Measurements from ENCODE around the gene GH2.
"Not testable (repeated sequence)": the region's sequence is repeated elsewhere in the genome, so short reads cannot be mapped to it uniquely, and the experiment has no call there.

Gene GH2

DNA sequence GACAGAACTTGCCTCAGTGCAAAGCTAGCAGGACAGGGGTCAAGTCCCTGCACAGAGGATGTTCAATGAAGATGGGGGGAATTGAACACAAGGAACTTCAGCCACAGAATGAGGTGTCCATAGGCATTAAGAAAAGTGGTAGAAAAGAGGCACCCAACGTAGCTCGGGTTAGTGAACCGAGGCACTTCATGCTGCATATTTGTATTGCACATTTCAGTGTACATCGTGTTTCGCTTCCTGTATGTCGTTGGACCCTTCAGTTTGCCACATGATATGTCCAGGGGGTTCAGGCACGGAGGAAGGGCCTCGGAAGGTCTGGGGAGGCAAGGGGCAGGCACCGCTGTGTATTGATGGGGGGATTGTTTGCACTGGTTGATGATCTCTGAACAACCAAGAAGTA lies 3.3 kb downstream of the GH2 start:
- not testable (repeated sequence) for FAIRE-seq; DNase-seq (ENCODE audit: insufficient read length, low spot score)

DNA sequence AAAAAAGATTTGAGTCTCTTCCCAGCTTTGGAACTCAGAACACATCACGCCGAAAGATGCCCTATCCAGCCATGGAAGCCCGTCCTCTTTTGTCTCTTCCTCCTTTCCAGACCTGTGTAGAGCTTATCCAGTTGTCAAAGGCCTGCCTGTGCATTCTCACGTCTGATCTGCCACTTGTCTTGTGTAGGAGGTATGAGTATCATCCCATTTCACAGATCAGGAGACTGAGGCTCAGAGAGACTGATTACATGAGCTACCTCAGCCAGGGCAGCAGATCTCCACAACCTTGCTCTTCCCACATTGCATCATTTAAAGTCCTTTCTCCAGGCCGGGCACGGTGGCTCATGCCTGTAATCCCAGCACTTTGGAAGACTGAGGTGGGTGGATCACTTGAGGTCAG lies 7.1 kb downstream of the GH2 start:
- not testable (repeated sequence) for DNase-seq (ENCODE audit: insufficient read length, low spot score); FAIRE-seq

DNA sequence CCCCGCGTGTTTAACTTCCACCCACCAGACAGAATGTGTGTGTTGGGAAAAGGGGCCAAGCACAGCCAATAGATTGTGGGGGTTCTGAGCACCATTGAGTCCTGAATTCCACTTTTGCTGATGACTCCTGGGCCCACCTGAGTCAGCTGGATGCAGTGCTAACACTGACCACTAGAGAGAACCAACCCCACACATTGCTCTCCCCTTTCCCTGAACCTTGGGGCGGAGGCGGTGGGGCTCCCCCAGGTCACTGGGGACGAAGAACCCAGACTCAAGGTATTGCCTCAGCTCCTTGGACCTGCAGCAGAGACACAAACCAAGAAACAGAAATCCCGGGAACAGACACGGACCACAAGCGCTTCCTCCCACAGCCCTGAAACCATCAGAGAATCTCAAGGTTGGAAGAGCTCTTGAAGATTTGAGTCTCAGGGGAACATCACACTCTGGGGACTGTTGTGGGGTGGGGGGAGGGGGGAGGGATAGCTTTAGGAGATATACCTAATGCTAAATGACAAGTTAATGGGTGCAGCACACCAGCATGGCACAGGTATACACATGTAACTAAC lies 7.6 kb downstream of the GH2 start:
- DNase-seq (ENCODE audit: insufficient read length, low spot score); FAIRE-seq: not testable (repeated sequence)

DNA sequence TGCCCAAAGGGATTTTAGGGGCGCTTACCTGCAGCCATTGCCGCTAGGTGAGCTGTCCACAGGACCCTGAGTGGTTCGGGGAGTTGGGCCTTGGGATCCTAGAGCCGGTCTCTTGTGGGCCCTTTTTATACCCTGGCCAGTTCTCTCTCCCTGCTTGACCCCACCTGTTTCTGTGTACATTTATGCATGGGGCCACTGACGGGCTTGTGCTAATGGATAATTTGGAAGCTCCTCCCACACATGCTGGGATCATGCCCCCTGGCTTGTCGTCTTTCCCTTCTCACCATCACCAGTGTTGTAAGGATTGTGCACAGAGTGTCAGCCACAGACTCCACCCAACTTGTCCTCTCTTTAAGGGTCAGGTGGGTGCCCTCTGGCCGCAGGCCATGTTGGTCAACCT lies 8.2 kb downstream of the GH2 start, which contains the start of gene CSH2:
Gene CSH2 (minus strand): TSS at position 101 of the 400 bp plus-strand sequence. CDS start 63 bp downstream, at position 38.
- DNase-seq (ENCODE audit: insufficient read length, low spot score); FAIRE-seq: not testable (repeated sequence)

DNA sequence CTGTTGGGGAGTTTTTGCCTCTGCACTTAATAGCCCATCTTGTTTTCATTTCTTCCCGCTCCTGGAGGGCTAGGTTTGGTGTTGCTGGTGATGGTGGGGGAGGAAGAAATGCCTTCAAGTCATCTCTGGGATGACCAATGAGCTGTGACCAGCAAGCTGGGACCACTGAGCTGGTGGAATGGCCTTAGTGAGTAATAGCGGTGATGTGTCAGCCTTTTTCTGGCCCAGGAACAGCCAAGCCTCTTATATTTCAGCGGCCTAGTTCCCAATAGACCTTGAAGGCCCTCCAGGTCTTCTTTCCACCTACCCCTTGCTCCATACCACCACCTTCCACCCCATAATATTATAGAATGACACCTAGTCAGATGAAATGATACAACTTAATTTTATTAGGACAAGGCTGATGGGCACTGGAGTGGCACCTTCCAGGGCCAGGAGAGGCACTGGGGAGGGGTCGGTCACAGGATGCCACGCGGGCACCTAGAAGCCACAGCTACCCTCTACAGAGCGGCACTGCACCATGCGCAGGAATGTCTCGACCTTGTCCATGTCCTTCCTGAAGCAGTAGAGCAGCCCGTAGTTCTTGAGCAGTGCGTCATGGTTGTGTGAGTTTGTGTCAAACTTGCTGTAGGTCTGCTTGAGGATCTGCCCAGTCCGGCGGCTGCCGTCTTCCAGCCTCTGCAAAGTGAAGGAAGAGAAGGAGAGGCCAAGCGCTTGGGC lies 9.9 kb downstream of the GH2 start:
- DNase-seq (ENCODE audit: insufficient read length, low spot score); FAIRE-seq: not testable (repeated sequence)

DNA sequence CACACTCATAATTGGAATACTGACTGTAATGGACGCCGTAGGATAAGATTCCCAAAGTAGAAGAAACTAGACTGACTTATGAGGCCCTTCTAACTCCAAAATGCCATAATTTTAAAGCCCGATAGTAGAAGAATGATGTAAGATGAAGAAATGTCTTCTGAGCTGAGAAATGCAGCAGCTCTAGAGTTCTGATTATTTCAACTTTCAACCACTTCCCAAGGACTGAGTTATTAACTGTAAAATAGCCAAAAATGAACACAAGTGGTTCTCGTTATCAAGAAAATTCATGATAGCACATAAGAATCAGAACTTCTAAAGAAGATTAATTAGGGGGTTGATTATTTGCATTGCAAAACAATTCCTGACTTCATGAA lies 11.5 kb downstream of the GH2 start:
- FAIRE-seq; DNase-seq (ENCODE audit: insufficient read length, low spot score): not testable (repeated sequence)

DNA sequence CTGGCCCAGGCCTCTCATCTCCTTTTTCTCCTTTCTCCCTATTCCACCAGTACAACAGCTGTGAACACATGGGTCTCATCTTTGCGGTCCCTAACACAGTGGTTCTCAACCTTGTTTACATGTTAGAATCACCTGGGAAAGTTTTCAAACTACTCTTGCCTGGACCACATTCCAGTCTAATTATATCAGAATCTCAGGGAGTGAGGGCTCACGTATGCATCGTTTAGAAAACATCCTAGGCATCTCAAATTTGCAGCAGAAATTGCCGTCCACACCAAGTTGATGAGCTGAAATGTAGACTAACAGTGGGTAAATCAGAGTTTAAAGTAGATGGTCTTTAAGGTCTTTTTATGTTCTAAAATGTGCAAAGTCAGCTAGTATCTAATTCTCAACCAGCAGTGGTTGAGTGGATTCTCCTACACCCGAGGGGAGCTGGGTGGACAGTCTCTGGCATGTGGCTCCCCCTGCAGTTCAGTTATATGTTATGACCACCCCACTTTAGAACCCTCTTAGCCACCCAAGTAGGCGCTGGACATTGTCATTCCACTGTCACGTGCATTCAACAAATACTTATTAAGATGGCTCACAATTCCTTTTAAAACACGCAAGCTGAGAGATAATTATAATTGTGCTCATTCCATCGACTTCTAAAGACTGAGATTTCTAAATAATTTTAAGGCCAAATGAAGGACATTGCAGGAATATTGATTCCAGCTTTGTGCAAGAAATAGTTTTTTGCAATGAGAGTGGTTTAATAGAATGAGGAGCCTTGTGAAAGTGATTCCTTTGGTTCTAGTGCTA lies 12.1 kb downstream of the GH2 start:
- DNase-seq (ENCODE audit: insufficient read length, low spot score); FAIRE-seq: not testable (repeated sequence)

DNA sequence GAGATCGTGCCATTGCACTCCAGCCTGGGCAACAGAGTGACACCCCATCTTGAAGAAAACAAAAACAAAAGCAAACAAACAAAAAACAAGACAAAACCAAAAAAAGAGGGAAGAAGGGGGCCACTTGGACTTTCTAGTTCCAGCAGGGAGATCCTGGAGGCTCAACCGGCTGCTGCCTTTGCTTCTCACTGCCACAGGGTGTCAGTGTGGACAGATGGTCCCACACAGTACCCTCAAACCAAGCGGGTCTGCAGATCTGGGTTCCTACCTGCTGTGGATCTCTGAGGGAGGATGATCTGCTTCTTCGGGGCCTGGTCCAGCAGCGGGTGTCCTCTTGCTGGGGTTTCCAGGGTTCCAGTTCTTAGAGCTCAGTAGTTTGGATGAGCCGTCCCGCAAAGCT lies 15.1 kb downstream of the GH2 start:
- FAIRE-seq; DNase-seq (ENCODE audit: insufficient read length, low spot score): not testable (repeated sequence)

DNA sequence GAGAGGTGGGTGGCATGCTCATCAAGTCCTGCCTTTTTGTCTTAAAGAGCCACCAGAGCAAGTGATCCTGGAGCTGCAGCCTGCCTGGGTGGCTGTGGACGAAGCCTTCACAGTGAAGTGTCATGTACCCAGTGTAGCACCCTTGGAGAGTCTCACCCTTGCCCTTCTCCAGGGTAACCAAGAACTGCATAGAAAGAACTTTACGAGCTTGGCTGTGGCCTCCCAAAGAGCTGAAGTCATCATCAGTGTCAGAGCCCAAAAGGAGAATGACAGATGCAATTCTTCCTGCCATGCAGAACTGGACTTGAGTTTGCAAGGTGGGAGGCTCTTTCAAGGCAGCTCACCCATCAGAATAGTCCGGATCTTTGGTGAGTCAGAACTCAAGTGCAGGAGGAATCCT lies 22.5 kb downstream of the GH2 start:
- FAIRE-seq (no peak), DNase-seq (ENCODE audit: insufficient read length, low spot score) (no peak)

DNA sequence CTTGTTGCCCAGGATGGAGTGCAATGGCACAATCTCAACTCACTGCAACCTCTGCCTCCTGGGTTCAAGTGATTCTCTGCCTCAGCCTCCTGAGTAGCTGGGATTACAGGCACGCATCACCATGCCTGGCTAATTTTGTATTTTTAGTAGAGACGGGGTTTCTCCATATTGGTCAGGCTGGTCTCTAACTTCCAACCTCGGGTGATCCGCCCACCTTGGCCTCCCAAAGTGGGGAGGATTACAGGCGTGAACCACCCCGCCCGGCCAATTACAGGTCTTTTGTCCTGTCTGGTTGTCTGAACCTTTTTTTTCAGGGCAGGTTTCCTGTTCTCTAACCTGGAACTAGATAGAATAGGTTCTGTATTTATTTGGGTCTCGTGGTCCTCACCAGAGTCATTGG lies 25.3 kb downstream of the GH2 start:
- FAIRE-seq, result not testable (repeated sequence)

DNA sequence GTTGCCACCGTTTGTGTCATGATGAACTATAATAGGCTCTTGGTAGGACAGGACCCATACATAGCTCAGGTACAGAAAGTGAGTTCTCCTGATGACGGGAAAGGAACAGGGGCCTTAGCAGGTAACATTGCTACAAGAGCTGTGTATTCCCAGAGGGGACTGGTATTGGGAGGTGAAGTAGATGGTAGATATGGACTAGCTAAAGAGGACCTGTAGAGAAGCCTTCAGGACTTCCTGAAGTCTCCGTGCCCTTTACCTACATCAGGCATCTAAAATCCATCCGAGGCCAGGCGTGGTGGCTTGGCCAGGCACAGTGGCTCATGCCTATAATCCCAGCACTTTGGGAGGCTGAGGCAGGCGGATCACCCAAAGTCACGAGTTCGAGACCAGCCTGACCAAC lies 26.6 kb downstream of the GH2 start:
- FAIRE-seq, result no peak

More for the DNA sequence above, 25.3 kb downstream of the GH2 start:
- DNase-seq (ENCODE audit: insufficient read length, low spot score), result not testable (repeated sequence)

DNA sequence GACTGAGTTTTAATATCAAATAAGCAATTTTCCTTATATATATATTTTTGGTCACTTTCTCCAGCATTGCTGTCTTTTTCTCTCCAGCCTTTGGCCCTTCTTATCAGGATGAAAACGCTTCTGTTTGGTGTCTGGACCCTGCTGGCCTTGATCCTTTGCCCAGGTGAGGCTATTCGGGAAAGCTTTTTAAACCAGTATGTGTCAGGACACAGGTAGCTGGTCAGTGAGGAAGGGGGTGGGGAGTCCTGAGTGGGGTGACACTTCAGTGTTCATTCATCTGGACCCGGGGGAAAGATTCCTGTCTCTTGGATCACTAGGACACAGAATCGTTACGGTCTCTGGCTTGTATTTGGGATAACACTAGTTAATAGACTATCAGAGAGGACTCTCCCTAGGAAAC lies 27.0 kb downstream of the GH2 start:
- DNase-seq (ENCODE audit: insufficient read length, low spot score) (no peak), FAIRE-seq (no peak)

More for the DNA sequence above, 26.6 kb downstream of the GH2 start:
- DNase-seq (ENCODE audit: insufficient read length, low spot score), result no peak

DNA sequence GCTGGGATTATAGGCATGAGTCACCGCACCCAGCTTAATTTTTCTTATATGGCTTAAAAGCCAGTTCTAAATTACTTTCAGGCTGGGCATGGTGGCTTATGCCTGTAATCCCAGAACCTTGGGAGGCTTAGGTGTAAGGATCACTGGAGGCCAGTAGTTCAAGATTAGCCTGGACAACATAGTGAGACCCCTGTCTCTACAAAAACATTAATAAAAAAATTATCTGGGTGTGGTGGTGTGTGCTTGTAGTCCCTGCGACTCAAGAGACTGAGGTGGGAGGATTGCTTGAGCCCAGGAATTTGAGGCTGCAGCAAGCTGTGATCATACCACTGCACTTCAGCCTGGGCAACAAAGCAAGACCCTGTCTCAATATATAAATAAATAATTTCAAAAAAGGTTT lies 28.5 kb downstream of the GH2 start:
- FAIRE-seq, result no peak
- DNase-seq (ENCODE audit: insufficient read length, low spot score), result no peak

DNA sequence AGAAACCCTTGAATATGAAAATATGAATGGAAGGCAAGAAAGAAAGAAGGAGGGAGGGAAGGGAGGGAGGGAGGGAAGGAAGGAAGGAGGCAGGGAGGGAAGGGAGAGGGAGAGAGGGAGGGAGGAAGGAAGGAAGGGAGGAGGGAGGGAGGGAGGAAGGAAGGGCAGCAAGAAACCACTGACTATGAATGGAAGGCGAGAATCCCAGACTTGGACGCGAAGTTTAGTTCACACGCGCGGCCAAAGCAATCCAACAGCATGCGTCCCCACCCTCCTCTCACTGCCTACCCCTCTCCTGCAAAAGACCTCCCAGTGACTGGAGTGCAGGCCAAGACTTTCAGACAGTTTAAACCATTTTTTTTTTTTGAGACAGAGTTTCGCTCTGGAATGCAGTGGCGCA lies 31.3 kb downstream of the GH2 start:
- DNase-seq (ENCODE audit: insufficient read length, low spot score) (no peak), FAIRE-seq (no peak)

DNA sequence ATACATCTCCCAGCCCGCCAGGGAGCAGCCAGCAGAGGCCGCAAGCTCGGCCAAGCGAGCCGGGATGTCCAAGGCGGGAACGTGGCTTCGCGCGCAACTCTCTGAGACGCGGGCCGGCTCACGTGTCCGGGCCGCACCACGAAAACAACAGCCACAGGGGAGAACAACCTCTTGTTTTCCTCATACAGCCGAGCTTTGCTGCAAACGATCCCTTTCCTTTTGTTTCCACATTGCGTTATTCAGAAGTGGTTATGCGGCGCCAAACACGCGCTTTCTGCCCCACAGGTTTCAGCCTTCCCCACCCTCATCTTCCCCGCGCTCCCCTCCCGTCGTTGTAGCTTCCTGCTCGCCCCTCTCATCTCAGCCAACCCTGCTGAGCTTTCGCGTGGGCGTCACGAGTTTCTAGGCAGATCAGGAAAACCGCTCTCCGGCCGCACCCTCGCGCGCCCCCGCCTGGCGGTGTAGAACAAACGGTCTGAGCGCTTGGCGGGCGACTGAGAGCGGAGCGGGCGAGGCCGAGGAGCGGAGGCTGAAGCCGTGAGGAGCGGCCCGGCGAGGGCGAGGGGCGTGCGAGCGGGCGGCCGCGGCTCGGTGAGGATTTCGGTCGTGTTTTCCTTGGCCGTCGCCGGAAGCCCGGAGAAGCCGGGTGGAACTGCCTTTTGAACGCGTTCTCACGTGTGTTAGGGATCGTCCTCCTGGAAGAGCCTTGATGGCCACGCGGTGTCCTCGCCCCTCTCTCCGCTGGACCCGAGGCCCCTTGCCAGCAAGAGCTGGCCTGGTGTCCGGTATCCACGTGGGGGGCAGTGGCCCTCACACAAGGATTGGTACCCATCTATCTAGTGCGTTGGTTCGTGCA lies 32.7 kb downstream of the GH2 start:
- FAIRE-seq (no peak), DNase-seq (ENCODE audit: insufficient read length, low spot score) (peak; percentile 93)

DNA sequence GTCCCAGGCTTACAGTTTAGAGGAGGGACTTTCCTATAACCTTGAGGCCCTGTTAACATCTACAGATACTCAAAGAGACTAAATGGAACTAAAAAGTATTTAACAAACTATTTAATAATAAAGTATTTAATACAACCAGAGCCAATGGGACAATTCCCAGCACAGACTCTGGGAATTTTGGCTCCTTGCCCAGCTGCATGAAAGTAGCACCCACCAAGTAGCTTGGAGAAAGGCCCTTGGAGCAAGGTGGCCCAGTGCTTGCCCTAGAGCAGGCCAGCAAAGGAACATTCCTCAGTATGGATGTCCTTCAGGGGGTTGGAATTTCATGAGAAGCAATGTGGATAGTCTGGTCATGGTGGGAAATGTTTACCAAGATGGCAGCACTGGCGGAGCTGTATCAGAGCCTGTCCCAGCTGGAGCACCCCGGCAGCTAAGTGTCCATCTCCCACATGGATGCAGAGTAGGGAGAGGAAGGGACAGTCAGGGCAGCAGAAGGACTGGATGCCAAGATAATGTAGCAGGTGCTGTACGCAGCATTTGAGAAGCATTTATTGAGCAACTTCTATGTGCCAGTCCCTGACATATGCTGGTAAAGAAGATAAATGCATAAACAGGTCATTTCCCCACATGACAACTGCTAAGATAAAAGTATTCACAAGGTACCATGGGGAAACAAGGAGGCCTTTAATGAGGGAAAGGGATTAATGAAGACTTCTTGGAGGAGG lies 34.1 kb downstream of the GH2 start:
- FAIRE-seq, result no peak
- DNase-seq (ENCODE audit: insufficient read length, low spot score), result no peak

DNA sequence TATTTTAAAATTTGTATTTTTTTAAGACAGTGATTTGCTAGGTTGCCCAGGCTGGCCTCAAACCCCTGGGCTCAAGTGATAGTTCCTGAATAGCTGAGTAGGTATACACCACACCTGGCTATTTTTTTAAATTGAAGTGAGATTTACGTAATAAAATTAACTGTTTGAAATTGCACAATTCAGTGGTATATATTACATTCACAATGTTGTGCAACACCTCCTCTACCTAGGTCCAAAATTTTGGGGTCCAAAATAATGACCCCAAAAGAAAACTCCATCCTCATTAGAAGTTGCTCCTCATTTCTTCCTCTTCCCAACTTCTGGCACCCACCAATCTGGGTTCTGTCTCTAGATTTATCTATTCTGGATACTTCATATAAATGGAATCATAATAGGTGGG lies 36.2 kb downstream of the GH2 start:
- FAIRE-seq (no peak), DNase-seq (ENCODE audit: insufficient read length, low spot score) (no peak)

DNA sequence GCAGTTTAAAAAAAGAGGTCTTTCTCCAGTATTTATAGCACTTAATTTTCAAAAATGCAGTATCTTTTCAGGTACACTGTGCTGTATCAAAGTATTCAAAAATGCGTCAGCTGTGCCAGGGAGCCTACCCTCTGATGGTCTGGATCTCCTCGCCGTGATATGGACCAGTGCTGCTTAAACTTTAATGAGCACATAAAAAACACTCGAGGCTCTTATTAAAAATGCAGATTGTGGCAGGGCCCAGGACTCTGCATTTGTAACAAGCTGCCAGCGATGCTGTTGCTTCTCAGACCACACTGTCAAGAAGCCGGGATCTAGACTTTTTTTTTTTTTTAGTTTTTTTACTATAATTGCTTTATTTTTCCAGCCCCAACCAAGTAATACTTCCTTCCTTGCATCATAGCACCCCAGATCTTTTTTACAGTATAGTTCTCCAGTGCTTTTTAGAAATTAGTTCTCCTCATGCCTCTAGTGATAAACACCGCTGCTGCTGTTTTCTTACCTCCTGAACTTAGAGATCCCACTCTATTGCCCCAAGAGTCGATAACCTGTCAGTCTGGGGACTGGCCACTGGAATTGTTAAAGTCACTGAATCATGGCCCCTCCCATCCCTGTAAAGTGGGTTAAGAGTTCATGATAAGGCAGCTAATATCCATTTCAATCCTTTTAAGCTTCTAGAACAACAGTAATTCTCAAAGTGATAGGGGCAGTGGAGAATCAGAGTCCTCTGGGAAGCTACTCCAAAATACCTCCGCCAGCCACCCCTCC lies 37.6 kb downstream of the GH2 start:
- FAIRE-seq, result no peak
- DNase-seq (ENCODE audit: insufficient read length, low spot score), result no peak

DNA sequence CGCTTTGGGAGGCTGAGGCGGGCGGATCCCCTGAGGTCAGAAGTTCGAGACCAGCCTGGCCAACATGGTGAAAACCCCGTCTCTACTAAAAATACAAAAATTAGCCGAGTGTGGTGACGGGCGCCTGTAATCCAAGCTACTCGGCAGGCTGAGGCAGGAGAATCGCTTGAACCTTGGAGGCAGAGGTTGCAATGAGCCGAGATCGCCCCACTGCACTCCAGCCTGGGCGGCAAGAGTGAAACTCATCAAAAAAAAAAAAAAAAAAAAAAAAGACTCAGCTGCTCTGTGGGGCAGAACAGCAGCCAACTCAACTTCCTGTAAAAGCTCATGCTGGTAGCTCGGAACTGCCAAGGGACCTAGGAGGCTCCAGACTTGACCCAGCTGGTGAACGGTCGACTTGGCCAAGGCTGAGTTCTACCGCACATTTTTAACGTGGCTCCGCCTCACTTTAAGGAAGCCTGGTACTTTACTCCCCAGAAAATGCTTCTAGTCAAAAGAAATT lies 38.3 kb downstream of the GH2 start:
- FAIRE-seq; DNase-seq (ENCODE audit: insufficient read length, low spot score): not testable (repeated sequence)

Measured in HTR-8/SVneo (cell line).